Fibroblast of skin of left biceps (primary cell): ENCODE data around the gene NR6A1.
"Not testable (repeated sequence)": the region's sequence is repeated elsewhere in the genome, so short reads cannot be mapped to it uniquely, and the experiment has no call there.

ENCODE experiments used
- DNase-seq, 2 experiments: peaks; one replicate each; pipeline ENCODE4 v3.0.0-alpha.2; 2013; ENCODE audit warnings: low read depth in 2 of 2

The NR6A1 gene

GRCh38 chr9:124776954-124777648 lies 6.0 kb upstream of the NR6A1 start, which contains the start of gene OLFML2A:
Gene OLFML2A, plus strand, starts transcription at chr9:124777133. Its CDS starts 138 bp downstream, at chr9:124777271.
- DNase-seq, result no peak

GRCh38 chr9:124776618-124776953 lies 5.5 kb upstream of the NR6A1 start:
- DNase-seq, result no peak

DNA sequence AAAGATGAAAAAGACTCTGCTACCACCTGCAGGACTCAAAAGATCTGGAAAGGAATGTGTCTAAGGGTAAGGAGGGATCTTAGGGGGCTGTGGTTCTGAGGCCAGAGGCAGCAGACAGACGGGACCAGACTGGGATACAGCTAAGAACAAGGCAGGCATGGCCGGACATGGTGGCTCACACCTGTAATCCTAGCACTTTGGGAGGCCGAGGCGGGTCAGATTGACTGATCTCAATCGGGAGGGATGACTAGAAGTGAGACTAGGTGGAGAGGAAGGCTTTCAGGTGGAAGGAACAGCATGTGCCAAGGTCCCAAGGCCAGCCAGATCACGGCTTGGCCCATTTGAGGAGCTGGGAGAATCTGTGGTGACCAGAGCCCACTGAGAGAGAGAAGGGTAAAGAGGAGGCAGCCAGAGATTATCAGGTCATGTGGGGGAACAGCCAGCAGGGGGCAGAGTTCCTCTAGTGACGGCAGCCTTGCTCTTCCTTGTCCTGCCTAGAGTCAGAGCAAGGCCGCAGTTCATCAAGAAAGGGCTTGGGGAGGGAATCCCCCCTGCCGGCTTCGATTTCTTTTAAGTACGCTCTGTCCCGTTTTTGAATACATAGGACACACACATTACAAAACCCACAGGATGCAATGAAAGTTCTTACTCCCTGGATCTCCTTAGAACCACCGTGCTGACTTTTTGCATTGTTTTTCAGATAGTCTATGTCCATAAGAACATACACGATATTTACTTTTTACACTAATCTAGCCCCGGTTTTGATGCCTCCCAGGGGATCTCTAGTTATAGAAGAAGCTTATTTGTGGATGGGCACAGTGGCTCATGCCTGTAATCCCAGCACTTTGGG lies 3.2 kb upstream of the NR6A1 start:
- no peak for DNase-seq

GRCh38 chr9:124773473-124774128 lies 2.5 kb upstream of the NR6A1 start:
- no peak for DNase-seq

DNA sequence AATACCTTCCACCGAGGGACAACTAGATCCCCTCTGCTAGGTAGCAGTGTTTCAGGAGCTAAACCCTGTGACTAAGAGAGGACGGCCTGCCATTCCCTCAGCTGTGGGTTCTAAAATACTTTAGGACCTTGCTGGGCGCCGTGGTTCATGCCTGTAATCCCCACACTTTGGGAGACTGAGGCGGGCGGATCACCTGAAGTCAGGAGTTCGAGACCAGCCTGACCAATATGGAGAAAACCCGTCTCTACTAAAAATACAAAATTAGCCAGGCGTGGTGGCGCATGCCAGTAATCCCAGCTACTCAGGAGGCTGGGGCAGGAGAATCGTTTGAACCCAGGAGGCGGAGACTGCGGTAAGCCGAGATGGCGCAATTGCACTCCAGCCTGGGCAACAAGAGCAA lies 1.8 kb upstream of the NR6A1 start:
- not testable (repeated sequence) for DNase-seq

DNA sequence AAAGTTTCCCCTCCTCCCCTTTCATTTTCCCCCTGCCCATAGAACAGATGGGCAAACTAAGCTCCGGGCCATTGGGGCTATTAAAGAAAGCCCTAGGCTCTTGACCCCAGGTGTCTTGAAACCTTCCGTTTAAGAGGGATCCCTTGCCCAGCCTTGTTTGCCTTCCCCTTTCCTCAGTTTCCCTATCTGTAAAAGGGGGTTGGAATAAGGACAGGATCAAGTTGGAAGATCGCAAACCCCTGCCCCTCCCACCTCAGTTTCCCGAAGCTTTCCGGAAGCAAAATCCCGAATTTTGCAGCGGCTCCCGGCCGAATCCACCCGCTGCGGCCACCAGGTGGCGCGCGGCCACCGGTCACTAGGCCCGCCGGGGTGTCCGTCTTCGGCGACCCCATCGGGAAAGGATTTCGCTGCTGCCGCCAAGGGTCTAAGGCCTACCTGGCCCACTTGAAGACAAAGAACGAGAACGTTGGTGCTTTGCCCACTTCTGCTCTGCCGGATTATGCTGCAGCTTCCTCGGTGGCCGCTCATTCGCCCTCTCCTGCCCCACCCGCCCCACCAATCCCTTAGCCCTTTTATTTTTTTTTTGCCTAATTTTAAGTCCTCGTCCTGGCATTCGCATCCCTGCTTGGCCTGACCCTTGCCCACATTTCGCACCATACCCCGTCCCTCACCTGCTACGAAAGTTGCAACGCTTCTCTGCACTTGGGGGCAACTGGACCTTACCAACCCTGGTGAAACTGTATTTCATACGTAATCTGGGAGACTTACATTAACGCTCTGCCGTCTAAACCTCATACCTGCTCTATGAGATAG lies 962 bp upstream of the NR6A1 start:
- DNase-seq, result no peak

DNA sequence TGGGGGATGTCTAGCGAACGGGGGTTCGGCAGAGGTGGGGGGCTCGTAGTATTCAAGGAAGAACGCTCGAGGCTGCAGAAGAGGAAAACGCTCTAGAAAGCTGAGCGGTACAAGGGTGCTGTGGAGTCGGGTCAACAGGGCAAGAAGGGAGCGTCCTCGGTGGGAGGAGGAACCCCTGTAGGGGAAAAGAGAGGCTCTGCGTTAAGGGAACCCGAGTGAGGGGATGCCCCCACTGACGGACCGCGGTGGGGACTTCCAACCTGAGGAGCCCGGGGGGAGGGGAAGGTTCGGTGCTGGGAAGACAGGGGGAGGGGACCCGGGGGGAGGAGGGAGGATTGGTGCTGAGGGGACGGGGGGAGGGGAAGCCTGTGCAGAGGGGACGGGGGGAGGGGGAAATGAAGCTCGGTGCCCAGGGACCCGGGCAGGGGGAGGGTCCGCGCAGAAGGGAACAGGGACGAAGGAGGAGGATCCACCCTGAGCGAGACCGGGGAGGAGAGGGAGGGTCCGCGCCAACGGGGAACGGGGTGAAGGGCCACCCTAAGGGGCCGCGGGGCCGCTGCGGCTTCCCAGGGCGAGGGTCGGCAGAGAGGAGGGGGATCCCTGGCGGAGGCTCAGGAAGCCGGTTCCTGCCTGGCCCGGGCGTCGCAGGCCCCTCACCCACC lies 621 bp downstream of the NR6A1 start:
- DNase-seq, result no peak

- DNase-seq, result no peak
Observed at GRCh38 chr9:124769549-124770358, 1.4 kb downstream of the NR6A1 start.

DNA sequence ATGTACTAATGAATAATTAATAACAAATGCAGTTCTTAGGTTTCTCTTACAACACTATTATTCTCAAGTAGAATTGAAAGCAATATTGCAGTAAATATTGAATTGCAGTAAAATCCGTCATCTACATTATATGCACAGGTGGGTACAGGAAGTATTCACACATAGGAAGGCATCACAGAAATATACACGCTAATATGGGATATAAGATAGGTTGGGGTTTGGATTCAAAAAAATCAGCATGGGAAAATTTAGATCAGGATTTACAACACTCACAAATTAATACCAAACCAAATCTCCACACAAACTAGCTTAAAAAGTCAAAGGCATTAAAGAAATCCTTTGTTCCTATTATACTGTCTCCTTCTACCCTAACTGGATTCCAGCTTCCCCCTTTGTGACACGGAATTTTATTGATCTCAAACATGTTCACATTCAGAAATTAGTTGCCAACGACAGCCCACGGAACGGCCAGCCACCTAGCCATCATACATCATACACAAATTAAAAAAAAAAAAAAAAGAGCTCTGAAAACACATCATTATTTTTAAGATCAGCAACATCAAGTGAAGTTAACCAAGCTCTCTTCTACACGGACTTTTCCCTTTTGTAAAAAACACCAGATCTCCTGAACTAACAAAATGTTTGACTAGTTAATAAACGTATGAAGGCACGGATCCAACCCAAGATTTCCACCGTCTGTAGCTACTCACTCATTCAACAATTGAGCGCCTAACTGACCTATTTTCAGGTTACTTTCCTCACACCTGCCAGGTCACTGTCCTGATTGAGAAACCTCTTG lies 2.2 kb downstream of the NR6A1 start:
- DNase-seq, result no peak

DNA sequence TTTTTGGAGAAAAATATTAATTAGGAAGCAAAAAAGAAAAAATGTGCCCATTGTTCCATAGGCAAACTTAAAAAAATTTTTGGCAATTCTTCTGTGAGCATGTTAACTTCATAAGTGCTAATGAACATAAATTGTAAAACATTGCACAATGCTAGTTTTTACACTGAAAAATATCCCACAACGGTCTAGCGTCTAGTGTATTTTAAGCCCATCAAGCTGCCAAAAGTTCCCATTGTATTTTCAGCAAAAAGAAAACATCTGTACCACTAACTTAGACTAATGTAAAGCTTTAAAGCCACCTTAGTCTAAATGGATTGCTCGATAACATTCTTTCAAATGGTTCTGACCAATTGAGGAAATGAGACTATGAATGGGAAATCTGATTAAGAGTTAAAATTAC lies 2.8 kb downstream of the NR6A1 start:
- no peak for DNase-seq

GRCh38 chr9:124767821-124768220 lies 3.3 kb downstream of the NR6A1 start:
- DNase-seq, result no peak

- DNase-seq, result no peak
Observed at GRCh38 chr9:124766815-124767554, 4.1 kb downstream of the NR6A1 start.

DNA sequence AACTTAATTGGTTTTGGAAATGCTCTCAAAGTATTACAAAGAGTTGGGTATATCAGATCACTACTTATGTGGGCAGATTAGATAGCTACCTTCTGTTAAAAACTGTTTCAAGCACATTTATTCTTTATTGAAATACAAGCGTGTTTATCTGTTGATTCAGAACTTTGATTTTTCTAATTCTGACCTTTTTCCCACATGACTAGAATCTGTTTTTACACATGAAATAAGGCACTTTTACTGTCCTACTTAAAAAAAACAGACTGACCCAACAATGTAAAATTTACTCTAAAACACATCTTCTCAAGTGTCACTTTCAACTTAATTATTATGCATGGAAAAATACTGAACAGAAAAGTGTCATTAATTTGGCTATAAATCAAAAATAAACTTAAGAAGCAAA lies 4.8 kb downstream of the NR6A1 start:
- no peak for DNase-seq

- DNase-seq, result no peak
Observed at GRCh38 chr9:124765439-124765835, 5.7 kb downstream of the NR6A1 start.

- no peak for DNase-seq
Observed at GRCh38 chr9:124764774-124765438, 6.2 kb downstream of the NR6A1 start.

DNA sequence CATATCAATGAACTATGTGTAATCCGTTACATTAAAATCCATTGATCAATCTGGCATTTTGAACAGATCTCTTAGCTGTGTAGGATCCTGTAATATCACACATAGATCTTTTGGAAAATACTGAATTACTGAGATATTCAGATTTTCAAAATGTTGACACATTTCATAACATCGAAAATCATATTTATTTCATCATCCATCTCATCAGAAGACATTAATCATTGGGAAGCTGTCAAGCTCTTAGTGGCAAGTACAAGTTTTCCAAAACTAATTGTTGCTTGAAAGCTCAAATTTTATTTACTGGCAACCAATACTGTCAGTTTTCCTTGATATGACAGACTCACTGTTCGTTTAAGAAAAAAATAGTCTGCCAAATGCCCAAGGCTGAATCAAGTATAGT lies 8.5 kb downstream of the NR6A1 start:
- DNase-seq, result no peak

GRCh38 chr9:124761710-124762109 lies 9.4 kb downstream of the NR6A1 start:
- no peak for DNase-seq

GRCh38 chr9:124761196-124761595 lies 9.9 kb downstream of the NR6A1 start:
- DNase-seq, result no peak
